ENCODE results near the gene RABGEF1.
A peak's percentile ranks its signal among the peaks of the same experiment; 100 is the strongest.
"Not testable (repeated sequence)": the region's sequence is repeated elsewhere in the genome, so short reads cannot be mapped to it uniquely, and the experiment has no call there.

The RABGEF1 gene

DNA sequence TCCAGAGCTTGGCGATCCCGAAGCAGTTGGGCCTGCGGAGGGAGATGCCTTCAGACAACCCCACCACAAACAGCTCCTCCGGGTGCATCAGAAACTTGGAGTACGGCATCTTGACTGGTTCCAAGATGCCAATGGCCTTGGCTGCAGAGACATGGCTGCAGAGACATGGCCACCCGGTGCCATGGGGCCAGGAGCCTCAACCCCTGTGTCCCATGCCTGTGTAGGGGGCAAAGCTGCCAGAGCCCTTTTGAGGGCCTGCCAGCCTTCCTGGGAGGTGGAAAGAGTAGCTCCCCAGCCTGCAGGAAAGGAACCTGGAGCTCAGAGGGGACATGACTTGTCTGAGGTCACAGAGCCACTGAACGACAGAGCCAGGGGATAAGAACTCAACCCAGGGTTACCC, 83.5 kb downstream of the RABGEF1 start:
- H3K4me3 ChIP-seq (ENCODE audit: low read depth, low read length) = no peak overlapping the region
- H3K9ac ChIP-seq (ENCODE audit: low read depth, low read length) = no peak overlapping the region
- H3K4me1 ChIP-seq (ENCODE audit: control insufficient read depth, insufficient read depth, low read length) = no peaks in the 10 kb centered on the region
- no peaks in the 10 kb centered on the region for H3K27me3 ChIP-seq (ENCODE audit: control insufficient read depth, insufficient read depth, low read length)
- no peaks in the 10 kb centered on the region for H3K36me3 ChIP-seq (ENCODE audit: control insufficient read depth, insufficient read depth, low read length)
- no peaks in the 10 kb centered on the region for H3K9me3 ChIP-seq (ENCODE audit: control insufficient read depth, insufficient read depth, low read length)

DNA sequence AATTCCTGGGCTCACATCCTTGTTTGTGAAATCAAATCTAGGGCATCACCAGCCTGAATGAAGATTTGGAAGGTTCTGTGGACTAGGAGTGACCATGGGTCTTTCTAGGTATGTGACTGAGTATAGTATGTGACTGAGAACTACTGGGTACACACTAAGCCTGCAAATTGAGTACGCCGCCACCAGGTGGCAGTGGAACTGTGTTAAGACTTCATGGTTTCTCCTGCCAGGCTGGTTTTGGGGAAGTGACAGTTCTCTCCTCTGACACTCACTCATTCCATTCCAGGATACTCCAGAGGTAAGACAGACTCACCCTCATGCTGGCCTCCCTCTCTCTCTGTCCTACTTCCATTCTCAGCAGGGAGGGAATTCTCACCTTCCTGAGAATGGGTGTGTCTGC, 85.0 kb downstream of the RABGEF1 start:
- not testable (repeated sequence) for H3K4me3 ChIP-seq (ENCODE audit: low read depth, low read length); H3K9ac ChIP-seq (ENCODE audit: low read depth, low read length); H3K4me1 ChIP-seq (ENCODE audit: control insufficient read depth, insufficient read depth, low read length); H3K36me3 ChIP-seq (ENCODE audit: control insufficient read depth, insufficient read depth, low read length); H3K27me3 ChIP-seq (ENCODE audit: control insufficient read depth, insufficient read depth, low read length); H3K9me3 ChIP-seq (ENCODE audit: control insufficient read depth, insufficient read depth, low read length)

DNA sequence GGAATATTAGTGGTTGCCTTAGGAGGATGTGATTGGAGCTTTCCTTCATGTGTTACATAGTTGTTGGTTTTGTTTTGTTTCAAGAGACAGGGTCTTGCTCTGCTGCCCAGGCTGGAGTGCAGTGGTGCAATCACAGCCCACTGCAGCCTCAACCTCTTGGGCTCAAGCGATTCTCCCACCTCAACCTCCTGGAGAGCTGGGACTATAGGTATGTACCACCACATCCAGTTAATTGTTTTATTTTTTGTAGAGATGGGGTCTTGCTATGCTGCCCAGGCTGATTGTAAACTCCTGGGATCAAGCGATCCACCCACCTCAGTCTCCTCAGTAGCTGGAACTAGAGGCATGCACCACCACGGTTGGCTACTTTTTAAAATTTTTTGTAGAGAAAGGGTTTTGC, 86.1 kb downstream of the RABGEF1 start:
- no peaks in the 10 kb centered on the region for H3K36me3 ChIP-seq (ENCODE audit: control insufficient read depth, insufficient read depth, low read length)
- no peak overlapping the region for H3K9ac ChIP-seq (ENCODE audit: low read depth, low read length)
- no peaks in the 10 kb centered on the region for H3K4me1 ChIP-seq (ENCODE audit: control insufficient read depth, insufficient read depth, low read length)
- no peak overlapping the region for H3K4me3 ChIP-seq (ENCODE audit: low read depth, low read length)
- no peaks in the 10 kb centered on the region for H3K9me3 ChIP-seq (ENCODE audit: control insufficient read depth, insufficient read depth, low read length)
- H3K27me3 ChIP-seq (ENCODE audit: control insufficient read depth, insufficient read depth, low read length) = no peaks in the 10 kb centered on the region

DNA sequence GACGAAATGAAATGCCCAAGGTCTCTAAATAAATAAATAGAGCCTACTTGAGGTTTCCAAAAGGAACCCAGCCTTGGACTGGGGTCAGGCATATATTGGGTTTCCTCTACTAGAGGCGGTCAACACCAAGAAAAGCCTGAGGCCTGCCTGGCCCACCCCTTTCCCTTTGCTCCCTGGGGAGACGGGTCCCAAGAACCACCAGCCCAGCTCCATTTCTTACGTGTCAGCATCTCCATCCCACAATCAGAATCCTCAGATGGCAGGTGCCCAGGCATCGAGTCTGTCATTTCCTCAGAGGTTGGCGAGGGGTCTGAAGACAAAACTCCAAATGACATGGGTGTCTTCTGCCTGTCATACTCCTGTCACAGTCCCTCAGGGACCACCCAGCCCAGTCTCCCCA, 90.4 kb downstream of the RABGEF1 start:
- not testable (repeated sequence) for H3K27me3 ChIP-seq (ENCODE audit: control insufficient read depth, insufficient read depth, low read length); H3K4me3 ChIP-seq (ENCODE audit: low read depth, low read length); H3K36me3 ChIP-seq (ENCODE audit: control insufficient read depth, insufficient read depth, low read length); H3K4me1 ChIP-seq (ENCODE audit: control insufficient read depth, insufficient read depth, low read length); H3K9me3 ChIP-seq (ENCODE audit: control insufficient read depth, insufficient read depth, low read length); H3K9ac ChIP-seq (ENCODE audit: low read depth, low read length)

DNA sequence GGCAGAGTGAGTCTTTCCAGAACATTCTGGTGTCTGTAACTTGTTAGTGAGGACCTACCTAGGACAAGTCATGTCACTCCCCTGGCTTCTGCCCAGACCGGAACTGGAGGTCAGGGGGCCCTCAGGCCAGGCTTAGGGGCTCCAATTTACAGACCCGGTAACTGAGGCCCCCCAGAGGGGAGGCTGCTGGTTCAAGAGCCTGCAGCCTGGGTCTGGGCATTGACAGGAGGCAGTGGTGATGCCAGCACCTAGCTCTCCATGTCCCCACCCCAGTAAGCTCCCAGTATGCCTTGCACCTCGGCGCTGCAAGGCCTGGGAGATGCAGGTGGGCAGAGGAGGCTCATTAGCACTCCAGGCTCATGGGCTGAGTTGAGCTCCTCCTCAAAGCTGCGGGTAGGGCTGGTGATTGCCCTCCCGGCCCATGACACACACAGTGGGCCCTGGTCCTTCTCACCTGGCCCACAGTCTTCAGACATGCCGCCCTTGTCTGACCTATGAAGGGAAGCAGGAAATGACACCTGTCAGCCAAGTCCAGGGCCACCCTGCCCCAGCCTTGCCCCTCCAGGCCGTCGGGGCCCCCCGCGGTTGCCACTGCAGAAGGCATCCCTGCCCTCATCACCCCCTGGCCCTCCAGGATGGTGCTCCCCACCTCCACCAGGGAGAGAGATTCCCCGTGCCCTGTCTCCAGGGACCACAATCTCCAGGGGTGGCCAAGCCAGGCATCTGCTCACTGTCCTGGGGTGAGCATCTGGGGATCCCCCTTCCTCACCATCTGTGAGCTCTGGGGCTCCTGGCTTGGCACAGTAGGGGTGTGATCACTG, 92.2 kb downstream of the RABGEF1 start:
- H3K9me3 ChIP-seq (ENCODE audit: control insufficient read depth, insufficient read depth, low read length) = no peaks in the 10 kb centered on the region

DNA sequence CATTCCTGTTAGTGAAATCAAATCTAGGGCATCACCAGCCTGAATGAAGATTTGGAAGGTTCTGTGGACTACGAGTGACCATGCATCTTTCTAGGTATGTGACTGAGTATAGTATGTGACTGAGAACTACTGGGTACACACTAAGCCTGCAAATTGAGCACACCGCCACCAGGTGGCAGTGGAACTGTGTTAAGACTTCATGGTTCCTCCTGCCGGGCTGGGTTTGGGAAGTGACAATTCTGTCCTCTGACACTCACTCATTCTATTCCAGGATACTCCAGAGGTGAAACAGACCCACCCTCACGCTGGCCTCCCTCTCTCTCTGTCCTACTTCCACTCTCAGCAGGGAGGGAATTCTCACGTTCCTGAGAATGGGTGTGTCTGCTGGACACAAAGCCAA, 96.5 kb downstream of the RABGEF1 start:
- no peaks in the 10 kb centered on the region for H3K4me1 ChIP-seq (ENCODE audit: control insufficient read depth, insufficient read depth, low read length)
- H3K4me3 ChIP-seq (ENCODE audit: low read depth, low read length) = no peak overlapping the region
- no peaks in the 10 kb centered on the region for H3K9me3 ChIP-seq (ENCODE audit: control insufficient read depth, insufficient read depth, low read length)
- no peaks in the 10 kb centered on the region for H3K27me3 ChIP-seq (ENCODE audit: control insufficient read depth, insufficient read depth, low read length)
- no peaks in the 10 kb centered on the region for H3K36me3 ChIP-seq (ENCODE audit: control insufficient read depth, insufficient read depth, low read length)
- H3K9ac ChIP-seq (ENCODE audit: low read depth, low read length) = no peak overlapping the region

More for the DNA sequence above, 92.2 kb downstream of the RABGEF1 start:
- H3K9ac ChIP-seq (ENCODE audit: low read depth, low read length) = no peak overlapping the region
- no peaks in the 10 kb centered on the region for H3K27me3 ChIP-seq (ENCODE audit: control insufficient read depth, insufficient read depth, low read length)
- no peak overlapping the region for H3K4me3 ChIP-seq (ENCODE audit: low read depth, low read length)
- H3K36me3 ChIP-seq (ENCODE audit: control insufficient read depth, insufficient read depth, low read length) = no peaks in the 10 kb centered on the region
- H3K4me1 ChIP-seq (ENCODE audit: control insufficient read depth, insufficient read depth, low read length) = no peaks in the 10 kb centered on the region

DNA sequence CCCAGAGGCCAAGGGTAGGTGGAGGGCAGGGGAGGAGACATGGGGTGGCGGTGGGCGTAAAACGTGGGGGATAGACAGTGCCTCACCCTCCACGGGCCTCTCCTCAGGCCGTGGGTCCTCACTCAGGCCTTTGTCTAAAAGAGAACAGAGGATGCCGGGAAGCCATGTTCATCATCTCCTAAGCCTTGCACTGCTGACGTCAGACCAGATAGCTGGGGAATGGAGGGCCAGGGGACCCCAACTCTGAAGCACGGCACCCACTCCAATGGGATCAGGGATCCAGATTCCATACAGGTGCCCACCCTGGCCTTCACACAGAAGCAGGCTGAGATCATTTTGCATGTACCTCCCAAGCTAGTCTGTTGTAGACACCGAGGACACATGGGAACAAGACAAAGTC, 97.1 kb downstream of the RABGEF1 start:
- H3K4me1 ChIP-seq (ENCODE audit: control insufficient read depth, insufficient read depth, low read length) = no peaks in the 10 kb centered on the region
- H3K4me3 ChIP-seq (ENCODE audit: low read depth, low read length) = no peak overlapping the region
- H3K27me3 ChIP-seq (ENCODE audit: control insufficient read depth, insufficient read depth, low read length) = no peaks in the 10 kb centered on the region
- no peak overlapping the region for H3K9ac ChIP-seq (ENCODE audit: low read depth, low read length)
- H3K36me3 ChIP-seq (ENCODE audit: control insufficient read depth, insufficient read depth, low read length) = no peaks in the 10 kb centered on the region
- no peaks in the 10 kb centered on the region for H3K9me3 ChIP-seq (ENCODE audit: control insufficient read depth, insufficient read depth, low read length)

DNA sequence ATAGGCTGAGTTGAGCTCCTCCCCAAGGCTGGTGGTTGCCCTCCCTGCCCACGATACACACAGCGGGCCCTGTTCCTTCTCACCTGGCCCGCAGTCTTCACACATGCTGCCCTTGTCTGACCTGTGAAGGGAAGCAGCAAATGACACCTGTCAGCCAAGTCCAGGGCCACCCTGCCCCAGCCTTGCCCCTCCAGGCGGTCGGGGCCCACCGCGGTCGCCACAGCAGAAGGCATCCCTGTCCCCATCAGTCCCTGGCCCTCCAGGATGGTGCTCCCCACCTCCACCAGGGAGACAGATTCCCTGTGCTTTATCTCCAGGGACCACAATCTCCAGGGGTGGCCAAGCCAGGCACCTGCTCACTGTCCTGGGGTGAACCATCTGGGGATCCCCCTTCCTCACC, 99.3 kb downstream of the RABGEF1 start:
- Histone ChIP-seq H3K4me3 (ENCODE audit: low read depth, low read length) (no peak overlapping the region), H3K4me1 (ENCODE audit: control insufficient read depth, insufficient read depth, low read length) (peaks cover 2% of the 10 kb centered on the region), H3K36me3 (ENCODE audit: control insufficient read depth, insufficient read depth, low read length) (no peaks in the 10 kb centered on the region), H3K27me3 (ENCODE audit: control insufficient read depth, insufficient read depth, low read length) (no peaks in the 10 kb centered on the region), H3K9me3 (ENCODE audit: control insufficient read depth, insufficient read depth, low read length) (no peaks in the 10 kb centered on the region), H3K9ac (ENCODE audit: low read depth, low read length) (no peak overlapping the region)

DNA sequence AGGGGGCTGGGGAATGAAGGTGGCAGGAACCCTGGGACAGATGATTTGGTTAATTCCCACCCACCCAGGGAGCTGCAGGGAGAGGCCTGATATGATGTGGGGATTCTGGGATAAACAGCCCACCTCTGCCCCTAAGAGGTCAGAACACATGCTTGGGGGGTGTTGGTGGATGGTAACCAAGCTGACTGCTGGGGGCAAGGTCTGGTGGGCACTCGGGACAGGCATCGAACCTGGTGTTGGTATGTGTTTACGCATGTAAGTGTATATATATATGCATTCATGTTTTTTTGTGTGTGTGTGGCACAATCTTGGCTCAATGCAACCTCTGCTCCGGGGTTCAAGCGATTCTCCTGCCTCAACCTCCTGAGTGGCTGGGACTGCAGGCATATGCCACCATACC, 99.8 kb downstream of the RABGEF1 start:
- H3K4me1 ChIP-seq (ENCODE audit: control insufficient read depth, insufficient read depth, low read length) = peaks cover 2% of the 10 kb centered on the region
- no peaks in the 10 kb centered on the region for H3K9me3 ChIP-seq (ENCODE audit: control insufficient read depth, insufficient read depth, low read length)
- no peaks in the 10 kb centered on the region for H3K36me3 ChIP-seq (ENCODE audit: control insufficient read depth, insufficient read depth, low read length)
- H3K9ac ChIP-seq (ENCODE audit: low read depth, low read length) = no peak overlapping the region
- no peaks in the 10 kb centered on the region for H3K27me3 ChIP-seq (ENCODE audit: control insufficient read depth, insufficient read depth, low read length)
- no peak overlapping the region for H3K4me3 ChIP-seq (ENCODE audit: low read depth, low read length)

DNA sequence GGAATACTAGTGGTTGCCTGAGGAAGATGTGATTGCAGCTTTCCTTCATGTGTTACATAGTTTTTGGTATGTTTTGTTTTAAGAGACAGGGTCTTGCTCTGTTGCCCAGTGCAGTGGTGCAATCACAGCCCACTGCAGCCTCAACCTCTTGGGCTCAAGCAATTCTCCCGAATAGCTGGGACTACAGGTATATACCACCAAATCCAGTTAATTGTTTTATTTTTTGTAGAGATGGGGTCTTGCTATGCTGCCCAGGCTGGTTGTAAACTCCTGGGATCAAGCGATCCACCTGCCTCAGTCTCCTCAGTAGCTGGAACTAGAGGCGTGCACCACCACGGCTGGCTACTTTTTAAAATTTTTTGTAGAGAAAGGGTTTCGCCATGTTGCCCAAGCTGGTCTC, 101.4 kb downstream of the RABGEF1 start:
- Histone ChIP-seq H3K9ac (ENCODE audit: low read depth, low read length) (no peak overlapping the region), H3K27me3 (ENCODE audit: control insufficient read depth, insufficient read depth, low read length) (no peaks in the 10 kb centered on the region), H3K36me3 (ENCODE audit: control insufficient read depth, insufficient read depth, low read length) (no peaks in the 10 kb centered on the region), H3K9me3 (ENCODE audit: control insufficient read depth, insufficient read depth, low read length) (no peaks in the 10 kb centered on the region), H3K4me3 (ENCODE audit: low read depth, low read length) (no peak overlapping the region), H3K4me1 (ENCODE audit: control insufficient read depth, insufficient read depth, low read length) (peaks cover 5% of the 10 kb centered on the region)

DNA sequence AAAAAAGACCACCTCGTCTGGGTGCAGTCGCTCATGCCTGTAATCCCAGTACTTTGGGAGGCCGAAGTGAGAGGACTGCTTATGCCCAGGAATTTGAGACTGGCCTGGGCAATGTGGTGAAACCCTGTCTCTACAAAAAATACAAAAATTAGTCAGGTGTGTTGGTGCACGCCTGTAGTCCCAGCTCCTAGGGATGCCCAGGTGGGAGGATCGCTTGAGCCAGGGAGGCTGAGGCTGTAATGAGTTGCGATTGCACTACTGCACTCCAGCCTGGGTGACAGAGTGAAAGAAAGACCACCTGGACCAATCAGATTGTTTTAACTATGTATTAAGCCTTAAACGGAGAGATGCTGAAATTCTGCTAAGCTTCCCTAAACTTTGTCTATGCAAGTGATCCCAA, 103.0 kb downstream of the RABGEF1 start:
- peak overlapping the region; percentile 98 for H3K4me3 ChIP-seq (ENCODE audit: low read depth, low read length)

DNA sequence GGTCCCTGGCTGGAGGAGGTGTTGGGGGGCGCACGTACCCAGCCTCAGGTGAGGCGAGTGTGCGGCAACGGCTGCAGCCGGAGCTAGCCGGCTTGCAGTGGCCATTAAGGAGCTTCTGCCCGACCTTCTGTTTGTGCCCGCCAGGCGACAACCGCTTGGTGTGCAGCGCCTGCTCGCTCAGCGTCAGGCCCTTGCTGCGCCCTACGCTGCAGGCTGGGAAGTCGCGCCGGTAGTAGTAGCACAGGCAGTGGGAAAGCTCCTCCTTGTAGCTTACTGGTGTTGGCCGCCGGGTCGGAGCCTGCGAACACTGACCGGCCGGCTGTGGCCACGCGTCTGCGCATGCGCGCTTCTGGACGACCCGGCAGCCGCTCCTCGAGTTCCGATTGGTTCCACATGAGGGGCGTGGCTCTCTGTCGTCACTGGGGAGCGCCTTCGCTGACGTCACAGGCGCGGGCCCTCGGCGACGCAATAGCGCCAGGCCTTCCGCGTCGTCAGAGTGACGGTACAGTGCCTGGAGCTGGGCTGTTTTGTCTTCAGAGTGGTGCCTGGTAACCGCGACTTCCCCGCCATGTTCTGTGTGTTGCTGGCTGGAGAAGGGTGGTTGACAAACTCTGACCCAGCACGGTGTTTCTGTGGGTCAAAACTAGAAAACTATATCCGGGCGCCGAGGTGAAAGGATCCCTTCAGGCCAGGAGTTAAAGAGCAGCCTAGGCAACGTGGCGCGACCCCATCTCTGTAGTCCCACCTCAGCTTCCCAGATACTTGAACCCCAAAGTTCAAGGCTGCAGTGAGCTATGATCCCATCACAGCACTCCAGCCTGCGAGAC, 104.2 kb downstream of the RABGEF1 start:
- Histone ChIP-seq H3K4me3 (ENCODE audit: low read depth, low read length) (peak overlapping the region; percentile 98), H3K36me3 (ENCODE audit: control insufficient read depth, insufficient read depth, low read length) (no peaks in the 10 kb centered on the region), H3K9ac (ENCODE audit: low read depth, low read length) (peak overlapping the region; percentile 94), H3K9me3 (ENCODE audit: control insufficient read depth, insufficient read depth, low read length) (no peaks in the 10 kb centered on the region), H3K27me3 (ENCODE audit: control insufficient read depth, insufficient read depth, low read length) (no peaks in the 10 kb centered on the region), H3K4me1 (ENCODE audit: control insufficient read depth, insufficient read depth, low read length) (peaks cover 11% of the 10 kb centered on the region)

More for the DNA sequence above, 103.0 kb downstream of the RABGEF1 start:
- H3K4me1 ChIP-seq (ENCODE audit: control insufficient read depth, insufficient read depth, low read length) = peaks cover 10% of the 10 kb centered on the region
- H3K36me3 ChIP-seq (ENCODE audit: control insufficient read depth, insufficient read depth, low read length); H3K9me3 ChIP-seq (ENCODE audit: control insufficient read depth, insufficient read depth, low read length); H3K9ac ChIP-seq (ENCODE audit: low read depth, low read length); H3K27me3 ChIP-seq (ENCODE audit: control insufficient read depth, insufficient read depth, low read length): not testable (repeated sequence)
